ENCODE measurements around the gene RNF7.
"Not testable (repeated sequence)": the region's sequence is repeated elsewhere in the genome, so short reads cannot be mapped to it uniquely, and the experiment has no call there.

RNF7 gene

DNA sequence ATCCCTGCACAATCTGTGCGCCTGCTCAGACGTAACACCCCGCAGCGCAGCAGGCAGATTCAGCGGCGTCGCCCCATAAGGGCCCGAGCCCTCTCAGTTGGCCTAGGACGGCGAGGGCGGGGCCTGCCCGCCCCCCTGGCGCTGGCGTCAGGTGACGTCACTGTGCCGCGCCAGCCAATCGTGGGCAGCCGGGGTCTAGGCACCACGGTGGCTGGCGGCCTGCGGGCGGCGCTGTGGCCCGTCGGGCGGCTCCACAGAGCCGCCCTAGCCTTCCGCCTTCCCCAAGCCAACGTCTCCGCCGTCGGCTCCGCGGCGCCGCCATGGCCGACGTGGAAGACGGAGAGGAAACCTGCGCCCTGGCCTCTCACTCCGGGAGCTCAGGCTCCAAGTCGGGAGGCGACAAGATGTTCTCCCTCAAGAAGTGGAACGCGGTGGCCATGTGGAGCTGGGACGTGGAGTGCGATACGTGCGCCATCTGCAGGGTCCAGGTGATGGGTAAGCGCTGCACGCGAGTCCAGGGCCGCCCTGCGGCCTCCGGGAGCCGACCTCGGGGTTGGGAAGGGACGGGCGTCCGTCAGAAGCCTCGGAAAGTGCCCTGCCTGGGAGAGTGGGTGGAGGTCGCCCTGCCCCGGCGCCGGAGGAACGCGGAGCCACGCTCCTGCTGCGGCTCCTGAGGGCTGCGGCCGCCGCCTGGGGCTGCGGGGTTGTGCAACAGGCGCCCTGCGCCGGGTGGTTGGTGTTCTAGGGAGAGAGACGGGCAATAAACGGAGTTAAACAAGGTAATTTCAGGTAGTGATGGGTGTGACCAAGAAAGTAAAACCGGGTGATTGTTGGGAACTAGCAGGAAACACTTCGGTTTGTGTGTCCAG lies at the start of gene RNF7:
Gene RNF7 (plus strand): TSS at position 277 of the 869 bp plus-strand sequence. CDS start 44 bp downstream, at position 321.
- peak; percentile 98 for DNase-seq

DNA sequence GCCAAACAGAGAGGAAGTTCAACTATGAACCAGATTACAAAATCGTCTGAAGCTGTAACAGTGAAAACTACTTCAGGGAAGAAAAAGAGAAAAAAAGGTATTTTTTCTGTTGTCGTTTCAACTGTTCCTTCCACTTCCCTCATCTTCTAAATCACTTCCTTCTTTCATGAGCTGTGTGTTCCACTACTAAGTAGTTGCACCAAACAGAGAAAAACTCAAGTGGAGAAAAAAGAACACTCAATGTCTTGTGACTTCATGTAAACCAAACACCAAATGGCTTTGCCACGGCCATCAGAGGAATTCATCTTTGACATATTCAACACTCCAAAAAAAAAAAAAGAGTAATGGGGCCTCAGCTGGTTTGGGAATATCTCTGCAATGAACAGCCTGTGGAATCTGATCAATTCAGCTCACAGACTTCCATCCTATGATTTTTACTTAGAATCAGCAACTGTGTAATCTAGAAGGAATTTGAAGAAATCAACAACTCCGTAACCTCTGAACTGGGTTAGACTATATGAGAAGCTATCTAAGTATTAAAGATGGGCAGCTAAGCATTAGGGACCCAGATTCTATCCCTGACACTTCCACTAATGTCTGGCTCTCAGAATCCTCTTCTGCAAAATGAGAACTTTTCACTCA lies 47.5 kb upstream of the RNF7 start:
- peak; percentile 38 for DNase-seq

- not testable (repeated sequence) for DNase-seq
These were observed 46.6 kb upstream of the RNF7 start for GRCh38 chr3:141691471-141691870.

DNA sequence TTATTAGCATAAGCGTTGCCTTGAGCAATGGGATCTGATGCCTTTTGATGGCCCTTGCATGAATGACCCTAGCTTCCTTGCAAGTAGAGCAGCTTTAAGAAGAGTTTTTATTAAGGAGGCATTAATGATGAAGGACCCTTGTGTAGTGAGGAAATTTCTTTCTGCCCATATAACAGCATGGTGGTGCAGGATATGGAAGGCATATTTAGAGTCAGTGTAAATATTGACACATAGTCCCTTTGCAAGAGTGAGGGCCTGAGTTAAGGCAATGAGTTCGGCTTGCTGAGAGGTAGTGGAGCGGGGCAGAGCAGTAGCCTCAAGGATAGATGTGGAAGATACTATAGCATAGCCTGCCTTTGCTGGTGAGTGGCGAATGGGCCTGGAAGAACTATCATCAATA lies 45.1 kb upstream of the RNF7 start:
- not testable (repeated sequence) for DNase-seq

DNA sequence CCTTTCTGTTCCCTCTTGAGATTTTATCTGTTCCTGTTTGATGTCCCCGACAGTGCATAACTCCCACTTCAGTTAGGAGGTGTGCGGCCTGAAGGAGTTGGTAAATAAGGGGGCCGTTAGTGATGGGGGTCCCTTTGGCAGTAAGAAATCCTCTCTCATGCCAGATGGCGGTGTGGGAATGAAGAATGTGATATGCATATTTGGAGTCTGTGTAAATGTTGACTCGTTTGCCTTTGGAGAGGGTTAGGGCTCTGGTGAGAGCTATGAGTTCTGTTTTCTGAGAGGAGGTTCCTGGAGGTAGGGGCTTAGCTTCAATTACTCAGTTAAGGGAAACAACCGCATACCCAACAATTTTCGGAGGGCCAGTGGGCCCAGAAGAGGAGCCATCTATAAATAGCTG lies 38.8 kb upstream of the RNF7 start:
- no peak for DNase-seq

- no peak for DNase-seq
These were observed 38.2 kb upstream of the RNF7 start for GRCh38 chr3:141699897-141700296.

DNA sequence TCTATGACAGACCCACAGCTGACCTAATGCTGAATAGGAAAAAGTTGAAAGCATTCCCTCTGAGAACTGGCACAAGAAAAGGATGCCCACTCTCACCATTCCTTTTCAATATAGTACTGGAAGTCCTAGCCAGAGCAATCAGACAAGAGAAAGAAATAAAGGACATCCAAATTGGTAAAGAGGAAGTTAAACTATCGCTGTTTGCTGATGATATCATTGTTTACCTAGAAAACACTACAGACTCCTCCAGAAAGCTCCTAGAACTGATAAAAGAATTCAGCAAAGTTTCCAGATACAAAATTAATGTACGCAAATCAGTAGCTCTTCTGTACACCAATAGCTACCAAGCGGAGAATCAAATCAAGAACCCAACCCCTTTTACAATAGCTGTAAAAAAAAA lies 34.7 kb upstream of the RNF7 start:
- not testable (repeated sequence) for DNase-seq

GRCh38 chr3:141707741-141708203 lies 30.3 kb upstream of the RNF7 start:
- DNase-seq: no peak

- no peak for DNase-seq
These were observed 29.7 kb upstream of the RNF7 start for GRCh38 chr3:141708367-141708766.

DNA sequence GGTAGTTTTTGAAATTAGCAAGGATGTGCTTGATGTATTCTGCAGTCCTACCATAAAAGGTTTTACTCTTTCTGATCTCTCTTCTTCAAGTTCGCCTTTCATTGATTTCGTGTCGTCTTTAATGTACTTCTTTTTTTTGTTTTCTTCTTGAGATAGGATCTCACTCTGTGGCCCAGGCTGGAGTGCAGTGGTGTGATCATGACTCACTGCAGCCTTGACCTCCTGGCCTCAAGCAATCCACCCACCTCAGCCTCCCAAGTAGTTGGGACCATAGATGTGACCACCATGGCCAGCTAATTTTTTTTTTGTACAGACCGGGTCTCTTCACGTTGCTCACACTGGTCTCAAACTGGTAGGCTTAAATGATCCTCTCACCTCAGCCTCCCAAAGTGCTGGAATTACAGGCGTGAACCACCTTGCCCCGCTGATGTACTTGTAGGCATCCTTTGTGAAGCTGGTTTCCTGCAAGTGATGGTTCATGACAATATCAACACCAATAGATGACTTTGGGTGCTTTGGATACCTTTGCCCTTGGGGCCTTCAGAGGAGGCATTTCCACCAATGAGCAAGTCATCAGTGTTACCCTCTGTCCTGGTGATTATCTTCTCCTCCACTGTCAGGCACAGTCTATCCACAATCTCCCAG lies 28.9 kb upstream of the RNF7 start:
- DNase-seq: no peak

DNA sequence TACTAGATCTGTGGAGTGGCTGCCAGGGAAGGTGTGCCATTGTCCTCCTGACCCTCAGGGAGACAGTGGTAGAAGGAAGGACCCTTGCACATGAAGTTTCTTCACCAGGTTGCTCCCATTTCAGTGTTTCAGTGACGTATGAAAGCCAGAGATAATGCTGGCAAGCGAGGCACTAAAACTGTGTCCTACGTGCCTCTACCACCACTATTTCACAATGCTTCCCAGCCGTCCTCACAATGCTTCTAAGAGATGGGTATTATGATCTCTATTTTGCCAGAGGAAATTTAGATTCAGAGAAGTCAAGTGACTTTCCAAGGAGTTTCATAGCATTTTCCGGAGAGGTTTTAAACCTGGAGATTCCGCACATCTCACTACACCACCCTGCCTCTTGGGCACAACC lies 28.0 kb upstream of the RNF7 start:
- no peak for DNase-seq

GRCh38 chr3:141710888-141711616 lies 27.0 kb upstream of the RNF7 start:
- no peak for DNase-seq

DNA sequence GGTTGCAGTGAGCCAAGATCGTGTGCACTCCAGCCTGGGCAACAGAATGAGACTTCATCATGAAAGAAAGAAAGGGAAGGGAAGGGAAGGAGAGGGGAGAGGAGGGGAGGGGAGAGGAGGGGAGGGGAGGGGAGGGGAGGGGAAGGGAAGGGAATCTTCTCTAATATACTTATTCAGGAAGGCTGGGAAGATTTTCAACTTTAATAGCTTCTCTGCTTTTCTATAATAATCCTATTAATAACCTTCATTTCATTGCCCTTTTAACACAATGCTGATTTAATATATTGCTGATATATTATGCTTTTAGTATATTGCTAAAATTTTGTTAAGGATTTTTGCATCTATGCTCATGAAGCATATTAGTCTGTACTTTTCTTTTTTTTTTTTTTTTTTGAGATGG lies 23.4 kb upstream of the RNF7 start:
- no peak for DNase-seq

DNA sequence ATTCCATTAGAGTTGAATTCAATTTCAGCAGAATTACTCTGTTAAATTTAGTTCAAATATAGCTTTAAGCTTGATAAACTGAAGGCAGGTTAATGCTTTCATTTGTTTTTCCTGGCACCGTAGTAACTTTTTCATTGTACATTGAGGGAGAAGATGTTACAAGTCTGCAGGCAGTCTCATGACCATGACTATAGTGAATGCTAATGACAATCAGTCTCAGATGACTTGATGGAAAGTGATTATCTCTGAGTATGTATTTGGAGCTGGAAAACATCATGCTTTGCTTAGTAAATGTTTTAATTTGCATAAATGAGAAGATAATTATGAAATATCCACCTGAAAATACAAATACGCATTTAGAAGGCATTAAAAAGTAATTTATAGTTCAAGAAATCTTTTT lies 16.0 kb upstream of the RNF7 start:
- DNase-seq: no peak

GRCh38 chr3:141722648-141723047 lies 15.4 kb upstream of the RNF7 start:
- no peak for DNase-seq

GRCh38 chr3:141723255-141723654 lies 14.8 kb upstream of the RNF7 start:
- DNase-seq: no peak

DNA sequence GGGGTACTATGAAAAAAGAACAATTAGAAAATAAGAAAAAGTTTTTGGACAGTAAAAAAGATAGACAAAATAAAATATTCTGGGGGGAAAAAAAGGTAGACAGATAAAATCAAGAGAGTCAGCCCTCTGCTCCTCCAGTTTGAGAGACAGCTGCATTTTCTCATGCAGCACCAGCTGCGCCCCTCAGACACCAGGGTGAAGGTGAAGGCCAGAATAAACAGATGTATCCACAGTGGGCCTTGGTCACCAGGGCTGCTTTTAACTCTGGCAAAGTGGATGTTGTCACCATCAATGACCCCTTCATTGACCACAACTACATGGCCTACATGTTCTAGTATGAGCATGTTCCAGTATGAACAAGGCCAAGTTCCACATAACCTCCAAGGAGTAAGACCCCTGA lies 13.9 kb upstream of the RNF7 start:
- DNase-seq: no peak

DNA sequence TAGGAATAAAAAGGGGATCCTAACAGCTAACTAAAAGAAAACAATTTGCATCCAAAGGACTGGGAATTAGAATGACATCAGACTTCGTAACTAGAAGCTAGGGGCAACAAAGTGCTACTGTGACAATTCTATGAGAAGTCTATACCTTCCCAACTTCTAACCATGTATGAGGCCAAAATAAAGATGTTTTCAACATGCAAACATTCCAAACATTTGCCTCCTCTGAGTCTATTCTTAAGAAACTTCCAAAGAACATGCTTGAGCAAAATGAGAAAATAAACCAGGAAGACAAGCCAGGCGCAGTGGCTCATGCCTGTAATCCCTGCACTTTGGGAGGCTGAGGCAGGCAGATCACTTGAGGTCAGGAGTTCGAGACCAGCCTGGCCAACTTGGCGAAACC lies 13.1 kb upstream of the RNF7 start:
- DNase-seq: no peak

DNA sequence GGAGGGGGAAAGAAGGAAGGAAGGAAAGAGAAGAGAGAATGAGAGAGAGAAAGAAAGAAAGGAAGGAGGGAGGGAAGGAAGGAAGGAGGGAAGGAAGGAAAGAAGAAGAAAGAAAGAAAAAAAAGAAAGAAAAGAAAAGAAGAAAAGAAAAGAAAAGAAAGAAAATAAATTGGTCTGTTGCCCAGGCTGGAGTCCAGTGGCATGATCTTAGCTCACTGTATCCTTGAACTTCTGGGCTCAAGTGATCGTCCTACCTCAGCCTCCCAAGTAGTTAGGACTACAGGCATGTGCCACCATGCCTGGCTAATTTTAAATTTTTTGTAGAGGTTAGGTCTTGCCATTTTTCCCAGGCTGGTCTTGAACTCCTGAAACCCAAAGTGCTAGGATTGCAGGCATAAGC lies 11.6 kb upstream of the RNF7 start:
- DNase-seq: no peak

- no peak for DNase-seq
These were observed 9.7 kb upstream of the RNF7 start for GRCh38 chr3:141728355-141728892.

DNA sequence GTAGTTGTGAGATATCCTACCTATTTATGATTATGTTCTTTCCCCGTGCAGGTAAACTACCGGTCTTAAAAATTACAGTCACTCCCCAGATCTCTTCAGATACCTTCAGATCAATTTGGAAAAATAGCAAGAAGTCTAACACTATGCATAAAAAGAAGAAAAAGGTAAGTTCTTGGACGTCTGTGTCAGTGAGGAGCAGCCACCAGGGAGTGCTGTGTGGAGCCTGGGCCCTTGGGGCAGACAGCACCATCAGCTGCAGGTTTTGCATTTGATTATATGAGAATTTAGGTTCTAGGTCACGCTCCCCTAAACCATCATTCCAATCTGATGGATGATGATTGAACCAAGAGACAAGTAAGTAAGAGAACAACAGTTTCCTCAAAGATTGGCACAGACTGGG lies 8.9 kb upstream of the RNF7 start:
- DNase-seq: no peak

GRCh38 chr3:141735176-141735575 lies 2.9 kb upstream of the RNF7 start:
- DNase-seq: no peak

All from KG1 (cell line).